ENCODE data around the gene CCDC171. TPM values are rescaled to one million over a fixed set of nuclear protein-coding genes. Genes with fewer than 3 reads are reported as not detected.
A peak's percentile ranks its signal among the peaks of the same experiment; 100 is the strongest.

CCDC171 gene
- total RNA-seq, 2 donors from 2014 or later: 4.3 to 6.4 TPM

DNA sequence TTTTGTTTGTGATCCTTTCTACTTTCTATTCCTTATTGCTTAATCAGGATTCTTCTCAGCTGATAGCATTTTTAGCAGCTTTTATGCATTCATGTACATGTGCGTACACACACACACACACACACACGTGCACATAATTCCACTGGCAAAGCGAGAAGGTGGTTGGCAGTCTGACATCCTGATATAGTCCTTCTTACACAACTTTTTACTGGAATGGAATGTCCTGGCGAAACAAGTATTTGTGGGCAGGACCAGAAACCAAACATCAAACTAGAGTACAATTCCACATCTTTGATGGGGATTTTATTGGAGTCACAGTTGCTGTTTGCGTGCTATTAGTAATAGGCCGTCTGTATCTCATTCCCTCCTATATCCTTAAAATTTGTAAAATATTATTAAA, 356.5 kb downstream of the CCDC171 start:
- Histone ChIP-seq H3K4me3 (no peak overlapping the region), H3K36me3 (no peaks in the 10 kb centered on the region), H3K27ac (no peak overlapping the region), H3K4me1 (ENCODE audit: control insufficient read depth in 1 of 2, low read depth in 2 of 2) (no peaks in the 10 kb centered on the region), H3K27me3 (replicated peaks; ENCODE audit: insufficient read depth) (no peaks in the 10 kb centered on the region), H3K9me3 (no peaks in the 10 kb centered on the region)
- no peak for ATAC-seq (ENCODE audit: insufficient number of reproducible peaks, low FRiP score, low read depth)
- no peak for TF ChIP-seq CTCF (IDR thresholded peaks at IDR 0.05)
- DNase-seq (ENCODE audit: low spot score): no peak

DNA sequence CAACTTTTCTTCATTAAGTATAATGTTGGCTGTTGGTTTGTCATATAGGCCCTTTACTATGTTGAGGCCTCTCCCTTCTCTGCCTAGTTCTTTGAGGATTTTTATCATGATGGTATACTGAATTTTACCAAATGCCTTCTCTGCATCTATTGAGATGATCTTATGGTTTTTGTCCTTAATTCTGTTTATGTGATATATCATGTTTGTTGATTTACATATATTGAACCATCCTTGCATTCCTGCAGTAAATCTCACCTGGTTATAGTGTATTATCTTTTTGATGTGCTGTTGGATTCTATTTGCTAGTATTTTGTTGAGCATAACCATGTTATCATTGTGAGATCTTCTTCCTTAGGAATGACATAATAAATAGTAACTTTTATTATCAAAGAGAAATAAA, 362.9 kb downstream of the CCDC171 start:
- Histone ChIP-seq H3K4me1 (ENCODE audit: control insufficient read depth in 1 of 2, low read depth in 2 of 2) (no peaks in the 10 kb centered on the region), H3K27me3 (replicated peaks; ENCODE audit: insufficient read depth) (no peaks in the 10 kb centered on the region), H3K4me3 (no peak overlapping the region), H3K9me3 (peaks cover 4% of the 10 kb centered on the region), H3K27ac (no peak overlapping the region), H3K36me3 (no peaks in the 10 kb centered on the region)
- no peak for DNase-seq (ENCODE audit: low spot score)
- no peak for TF ChIP-seq CTCF (IDR thresholded peaks at IDR 0.05)
- ATAC-seq (ENCODE audit: insufficient number of reproducible peaks, low FRiP score, low read depth): no peak

GRCh38 chr9:15927161-15927560, 374.3 kb downstream of the CCDC171 start:
- Histone ChIP-seq H3K36me3 (no peaks in the 10 kb centered on the region), H3K4me3 (no peak overlapping the region), H3K27me3 (replicated peaks; ENCODE audit: insufficient read depth) (no peaks in the 10 kb centered on the region), H3K27ac (no peak overlapping the region), H3K9me3 (no peaks in the 10 kb centered on the region), H3K4me1 (ENCODE audit: control insufficient read depth in 1 of 2, low read depth in 2 of 2) (no peaks in the 10 kb centered on the region)
- TF ChIP-seq CTCF (IDR thresholded peaks at IDR 0.05): no peak
- ATAC-seq (ENCODE audit: insufficient number of reproducible peaks, low FRiP score, low read depth) (no peak), DNase-seq (ENCODE audit: low spot score) (no peak)

- no peak for DNase-seq (ENCODE audit: low spot score)
- Histone ChIP-seq H3K4me3 (no peak overlapping the region), H3K4me1 (ENCODE audit: control insufficient read depth in 1 of 2, low read depth in 2 of 2) (peaks cover 7 to 12% of the 10 kb centered on the region in 2 donors), H3K9me3 (peaks cover 6% of the 10 kb centered on the region), H3K27me3 (replicated peaks; ENCODE audit: insufficient read depth) (no peaks in the 10 kb centered on the region), H3K27ac (no peak overlapping the region), H3K36me3 (no peaks in the 10 kb centered on the region)
- ATAC-seq (ENCODE audit: insufficient number of reproducible peaks, low FRiP score, low read depth): no peak
- no peak for TF ChIP-seq CTCF (IDR thresholded peaks at IDR 0.05)
These were observed 382.9 kb downstream of the CCDC171 start for GRCh38 chr9:15935661-15936305.

DNA sequence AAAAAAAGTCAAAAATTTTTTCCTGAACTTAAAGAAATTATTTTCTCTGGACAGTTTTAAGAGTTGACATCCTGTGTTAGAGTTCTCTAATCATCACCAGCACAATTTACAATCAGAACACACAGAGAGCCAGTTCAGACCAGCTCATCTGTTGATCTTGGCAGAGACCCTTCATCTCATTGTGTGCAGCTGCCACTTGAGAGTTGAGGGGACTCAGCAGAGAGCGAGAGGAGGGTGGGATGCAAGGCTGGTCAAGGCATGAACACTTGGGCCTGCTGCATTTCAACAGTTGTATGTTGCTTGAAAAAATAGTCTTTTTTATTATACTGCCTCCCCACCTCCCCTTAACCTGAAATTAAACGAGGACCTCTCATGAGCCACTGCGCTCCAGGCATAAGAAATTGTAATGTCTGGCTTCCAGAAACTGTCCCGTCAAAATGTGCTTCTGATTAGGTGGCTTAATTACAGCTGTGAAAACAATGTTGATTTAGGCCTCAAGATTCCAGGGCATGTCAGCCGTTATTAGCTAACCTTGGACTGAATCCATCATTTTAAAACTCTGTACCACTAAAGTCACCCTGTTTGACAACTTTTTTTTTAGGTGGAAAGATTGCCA, 383.6 kb downstream of the CCDC171 start:
- ATAC-seq (ENCODE audit: insufficient number of reproducible peaks, low FRiP score, low read depth) (peak; percentile 43), DNase-seq (ENCODE audit: low spot score) (no peak)
- Histone ChIP-seq H3K36me3 (no peaks in the 10 kb centered on the region), H3K4me1 (ENCODE audit: control insufficient read depth in 1 of 2, low read depth in 2 of 2) (peaks cover 7 to 12% of the 10 kb centered on the region in 2 donors), H3K27me3 (replicated peaks; ENCODE audit: insufficient read depth) (no peaks in the 10 kb centered on the region), H3K9me3 (peaks cover 6% of the 10 kb centered on the region), H3K27ac (no peak overlapping the region), H3K4me3 (no peak overlapping the region)
- no peak for TF ChIP-seq CTCF (IDR thresholded peaks at IDR 0.05)
